SIG-M5 treated with dmso at 0.1 percent for 504 hours (cell line): Measurements from ENCODE around the gene MYRF.

Source experiments
- DNase-seq: peaks from one replicate; lab custom pipeline; 2025; ENCODE audit not compliant: unreplicated experiment; lab: John Stamatoyannopoulos, UW

MYRF gene

DNA sequence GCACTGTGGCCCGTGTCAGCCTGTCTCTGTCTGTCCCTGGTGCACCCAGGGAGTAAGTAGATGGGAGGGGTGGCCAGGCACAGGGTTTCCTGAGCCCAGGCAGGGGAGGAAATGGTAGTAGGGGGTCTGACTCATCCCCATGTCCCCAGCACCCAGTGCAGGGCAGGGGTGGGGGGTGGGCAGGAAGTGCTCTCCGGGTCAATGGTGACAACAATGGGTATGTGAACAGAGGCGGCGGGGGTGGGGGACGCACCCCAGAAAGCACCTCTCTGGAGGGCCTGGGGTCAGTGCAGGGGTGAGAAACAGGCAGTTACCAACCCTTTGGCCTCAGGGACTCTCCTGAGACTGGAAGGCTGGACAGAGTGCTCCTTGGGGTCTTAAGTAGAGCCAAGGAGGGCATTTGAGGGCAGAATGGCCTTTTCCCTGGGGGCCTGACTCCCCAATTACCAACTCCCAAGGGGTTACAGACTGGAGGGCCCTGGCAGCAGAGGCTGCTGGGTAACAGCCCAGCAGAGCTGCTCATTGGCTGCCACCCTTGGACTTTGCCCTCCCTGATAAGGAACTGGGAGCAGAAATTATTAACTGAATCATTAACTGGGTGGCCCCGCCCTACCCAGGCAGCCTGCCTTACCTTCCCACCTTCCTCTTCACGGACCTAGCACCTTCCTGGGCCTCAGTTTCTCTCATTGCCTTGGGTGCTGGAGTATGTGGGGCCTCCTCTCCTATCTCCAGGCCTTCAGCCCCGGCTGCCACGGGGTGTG, 4.2 kb downstream of the MYRF start:
- peak; percentile 31 for DNase-seq

DNA sequence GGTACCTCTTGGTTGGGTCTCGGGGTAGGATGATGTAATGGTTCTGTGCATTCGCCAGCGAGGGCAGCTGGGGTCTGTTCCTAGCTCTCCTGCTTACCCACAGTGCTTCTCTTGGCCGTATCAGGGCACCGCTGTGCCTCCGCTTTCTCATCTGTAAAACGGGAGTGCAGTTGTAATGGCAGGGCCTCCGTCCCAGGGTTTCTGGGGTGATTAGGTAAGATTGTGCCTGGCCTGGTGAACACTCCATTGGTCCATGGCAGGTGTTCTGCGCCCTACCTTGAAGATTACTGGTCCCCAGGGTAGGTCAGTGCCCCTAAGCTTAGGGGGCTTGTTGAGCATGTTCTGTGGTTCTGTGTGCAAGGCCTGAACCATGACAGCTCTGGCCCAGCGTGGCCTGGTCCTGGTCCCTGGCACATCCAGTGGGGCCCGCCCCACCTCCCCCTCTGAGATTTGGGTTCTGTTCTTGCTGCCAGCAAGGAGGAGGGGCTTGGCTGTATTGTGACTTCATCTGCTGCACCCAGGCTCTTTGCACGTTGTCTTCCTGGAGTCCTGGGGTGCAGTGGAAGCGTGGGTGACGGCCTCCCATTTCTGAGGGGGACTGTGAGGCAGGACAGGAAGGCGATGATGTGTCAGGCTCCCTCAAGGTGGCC, 4.9 kb downstream of the MYRF start:
- DNase-seq = no peak

DNA sequence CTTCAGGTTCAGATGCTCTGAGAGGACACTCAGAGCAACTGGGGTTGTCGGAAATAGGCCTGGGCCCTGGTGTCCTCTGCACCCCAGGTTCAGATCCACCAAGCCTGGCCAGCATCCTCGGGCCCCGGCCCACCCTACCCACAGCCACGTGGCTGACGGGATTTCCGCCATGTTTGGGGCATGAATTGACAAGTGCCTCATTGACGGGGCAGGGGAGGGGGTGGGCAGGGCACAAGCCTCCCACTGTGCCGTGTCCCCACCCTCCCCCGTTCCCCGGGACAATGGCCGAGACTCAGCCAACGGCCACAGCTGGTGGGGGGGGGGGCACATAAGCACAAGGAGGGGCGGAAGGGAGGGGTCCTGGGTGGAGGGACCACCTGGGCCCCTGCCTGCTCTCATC, 8.5 kb downstream of the MYRF start:
- no peak for DNase-seq

DNA sequence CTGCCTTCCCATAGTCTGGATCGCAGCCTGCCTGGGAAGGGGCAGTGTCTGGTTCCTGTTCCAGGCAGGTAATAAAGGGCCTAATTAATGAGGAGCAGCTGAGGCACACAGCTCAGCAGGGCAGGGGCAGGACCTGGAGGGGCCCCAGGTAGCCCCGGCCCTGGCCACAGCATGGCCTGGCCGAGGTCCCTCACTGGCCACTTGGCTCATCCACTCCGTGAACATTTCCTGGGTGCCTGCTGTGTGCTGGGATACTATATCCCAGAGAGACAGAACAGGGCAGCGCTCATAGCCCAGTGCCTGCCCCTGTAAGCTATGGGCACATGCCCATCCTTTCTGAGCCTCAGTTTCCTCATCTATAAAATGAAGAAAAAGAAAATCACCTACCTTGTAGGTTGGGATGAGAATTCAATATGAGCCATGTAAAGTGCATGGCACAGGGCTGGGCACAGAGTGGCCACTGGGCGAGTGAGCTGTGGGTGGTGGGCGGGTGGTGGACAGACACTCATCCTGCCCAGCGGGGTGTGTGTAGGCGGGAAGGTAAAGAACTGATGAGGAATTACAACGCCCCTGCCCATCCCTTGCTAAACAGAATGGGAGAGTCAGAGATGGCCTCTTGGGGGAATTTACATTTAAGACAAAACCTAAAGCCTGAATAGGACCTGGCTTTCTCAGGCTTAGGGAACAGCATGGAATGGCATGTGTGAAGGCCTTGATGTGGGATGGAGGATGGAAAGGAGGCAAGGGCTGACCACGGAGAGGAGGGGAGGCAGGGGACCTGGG, 9.2 kb downstream of the MYRF start:
- no peak for DNase-seq

DNA sequence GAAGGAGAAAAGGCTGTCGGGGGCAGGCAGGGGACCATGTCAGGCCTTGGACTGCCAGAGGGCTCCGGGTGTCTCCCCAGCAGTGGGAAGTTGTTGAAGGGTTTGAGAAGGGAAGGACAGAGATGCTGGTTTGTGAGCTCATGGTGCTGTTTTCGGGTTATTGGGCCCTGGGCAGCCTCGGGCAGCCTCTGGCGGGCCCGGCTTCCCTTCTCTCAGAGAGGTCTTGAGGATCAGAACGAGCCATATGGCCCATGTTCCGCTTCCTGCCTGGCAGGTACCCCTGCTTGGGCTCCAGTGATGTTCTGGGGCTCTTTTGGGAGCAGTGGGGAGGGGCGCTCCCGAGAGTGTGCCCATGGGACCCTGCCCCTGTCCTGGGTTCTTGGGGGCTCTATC, 9.8 kb downstream of the MYRF start:
- no peak for DNase-seq

DNA sequence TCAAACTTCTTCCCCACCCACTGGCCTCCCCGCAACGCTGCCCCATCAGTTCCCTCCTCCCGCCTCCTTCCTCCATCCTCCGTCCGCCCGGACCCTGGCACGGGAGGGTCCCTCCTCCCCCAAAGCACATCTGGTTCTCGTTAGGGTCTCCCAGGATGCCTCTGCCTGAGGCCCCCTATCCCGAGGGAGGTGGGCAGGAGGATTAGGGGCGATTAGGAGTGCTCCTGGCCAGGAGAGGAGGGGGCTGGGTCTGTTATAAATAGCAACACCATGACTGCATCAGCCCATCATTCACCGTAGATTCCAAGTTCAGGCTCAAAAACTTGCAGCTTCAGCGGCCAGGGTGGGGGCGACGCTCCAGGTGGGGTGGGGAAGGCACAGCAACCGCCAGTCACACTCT, 10.4 kb downstream of the MYRF start:
- DNase-seq = no peak

DNA sequence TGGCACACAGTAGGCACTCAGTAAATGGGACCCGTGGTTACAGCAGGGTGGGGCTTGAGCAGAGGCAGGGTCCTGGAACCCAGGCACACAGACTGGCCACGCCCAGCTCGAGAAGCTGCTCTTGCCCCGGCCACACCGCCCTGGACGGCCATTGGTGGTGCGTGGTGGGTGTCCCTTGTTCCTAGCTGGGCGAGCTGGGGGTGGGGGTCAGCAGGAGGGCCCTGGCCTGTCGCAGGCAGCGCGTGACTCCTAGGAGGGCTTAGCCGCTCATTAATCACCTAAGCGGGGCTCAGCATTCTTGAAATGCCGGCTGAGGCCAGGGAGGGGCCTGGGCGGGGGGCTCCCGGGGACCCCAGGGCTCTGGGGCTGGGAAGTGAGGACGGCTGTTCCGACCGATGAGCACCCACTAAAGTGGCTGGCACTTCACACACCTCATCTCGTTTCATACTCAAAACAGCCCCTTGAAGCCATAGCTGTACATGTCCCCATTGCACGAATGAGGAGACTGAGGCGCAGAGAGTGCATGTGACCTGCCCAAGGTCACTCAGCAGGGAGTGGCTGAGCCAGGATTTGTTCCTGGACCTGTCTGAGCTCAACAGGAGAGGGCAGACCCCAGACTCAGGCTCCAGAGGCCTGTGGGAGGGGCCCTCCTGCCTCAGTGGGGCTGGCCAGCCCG, 11.6 kb downstream of the MYRF start:
- no peak for DNase-seq

DNA sequence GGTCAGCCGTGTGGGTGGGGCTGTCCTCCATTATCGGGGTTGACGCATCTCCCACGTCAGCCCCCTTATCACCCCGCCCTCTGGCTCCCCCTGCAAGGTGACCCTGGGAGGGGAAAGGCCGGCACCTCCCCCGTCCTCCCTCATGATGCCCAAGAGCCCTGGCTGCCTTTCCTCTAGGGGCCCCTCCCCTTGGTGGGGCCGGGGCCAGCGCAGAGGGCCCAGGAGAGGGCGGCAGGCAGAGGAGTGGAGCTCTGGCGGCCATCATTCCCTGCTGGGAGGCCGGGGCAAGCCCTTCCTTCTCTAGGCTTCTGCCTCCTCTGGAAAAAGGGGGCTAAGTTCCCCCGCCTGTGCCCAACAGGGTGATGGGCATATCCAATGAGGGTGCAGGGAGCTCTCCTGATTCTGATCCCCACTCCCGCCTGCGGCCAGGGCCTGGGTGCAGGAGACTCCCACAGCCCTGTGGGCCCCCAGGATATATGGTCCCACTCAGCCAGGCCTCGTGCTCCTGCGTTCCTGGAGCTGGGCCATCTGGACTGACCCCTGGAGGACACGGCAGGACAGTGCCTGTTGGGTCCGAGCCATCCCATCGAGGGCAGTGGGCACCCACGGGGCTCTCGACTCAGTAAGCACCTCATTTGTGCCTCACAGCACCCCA, 12.3 kb downstream of the MYRF start:
- no peak for DNase-seq

DNA sequence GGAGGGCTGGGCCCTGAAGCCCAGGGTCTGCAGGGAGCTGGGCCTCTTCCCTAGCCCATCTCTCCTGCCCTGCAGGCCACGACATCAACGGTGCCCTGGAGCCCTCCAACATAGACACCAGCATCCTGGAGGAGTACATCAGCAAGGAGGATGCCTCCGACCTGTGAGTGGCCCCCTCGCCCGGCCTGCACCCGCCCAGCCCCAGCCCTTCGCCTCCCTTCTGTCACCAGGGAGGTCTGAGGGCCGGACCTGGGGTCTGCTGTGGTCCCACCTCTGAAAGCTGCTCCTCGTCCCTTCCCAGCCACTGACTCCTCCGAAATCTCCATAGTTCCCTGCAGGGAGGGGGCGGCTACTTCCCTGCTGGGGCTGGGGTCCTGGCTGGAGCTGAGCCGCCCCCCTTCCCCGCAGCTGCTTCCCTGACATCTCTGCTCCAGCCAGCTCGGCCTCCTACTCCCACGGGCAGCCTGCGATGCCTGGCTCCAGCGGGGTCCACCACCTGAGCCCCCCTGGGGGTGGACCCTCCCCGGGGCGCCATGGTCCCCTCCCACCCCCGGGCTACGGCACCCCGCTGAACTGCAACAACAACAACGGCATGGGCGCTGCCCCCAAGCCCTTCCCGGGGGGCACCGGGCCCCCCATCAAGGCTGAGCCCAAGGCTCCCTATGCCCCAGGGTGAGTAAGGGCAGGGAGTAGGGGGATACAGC, 13.3 kb downstream of the MYRF start:
- no peak for DNase-seq

DNA sequence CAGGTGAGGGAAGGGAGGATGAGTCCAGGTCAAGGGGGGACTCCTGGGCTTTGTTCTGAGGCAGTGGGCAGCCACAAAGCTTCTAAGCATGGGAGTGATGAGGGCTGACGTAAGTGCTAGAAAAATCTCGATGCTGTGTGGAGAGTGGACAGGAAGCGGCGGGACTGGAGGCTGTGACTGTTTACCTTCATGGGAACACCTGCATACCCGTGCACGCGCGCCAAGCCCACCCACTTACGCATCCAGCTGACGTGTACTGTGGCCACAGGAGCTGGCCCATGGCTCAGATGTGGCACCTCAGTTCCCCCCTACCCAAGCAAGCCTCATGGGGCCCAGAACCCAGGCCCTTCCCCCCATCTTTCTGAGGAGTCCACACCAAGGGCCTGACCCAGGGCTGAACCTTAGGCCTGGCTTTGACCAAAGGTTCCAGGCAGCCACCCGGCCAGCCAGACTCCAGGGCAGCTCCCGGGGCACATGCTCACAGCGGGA, 14.0 kb downstream of the MYRF start:
- DNase-seq = no peak

DNA sequence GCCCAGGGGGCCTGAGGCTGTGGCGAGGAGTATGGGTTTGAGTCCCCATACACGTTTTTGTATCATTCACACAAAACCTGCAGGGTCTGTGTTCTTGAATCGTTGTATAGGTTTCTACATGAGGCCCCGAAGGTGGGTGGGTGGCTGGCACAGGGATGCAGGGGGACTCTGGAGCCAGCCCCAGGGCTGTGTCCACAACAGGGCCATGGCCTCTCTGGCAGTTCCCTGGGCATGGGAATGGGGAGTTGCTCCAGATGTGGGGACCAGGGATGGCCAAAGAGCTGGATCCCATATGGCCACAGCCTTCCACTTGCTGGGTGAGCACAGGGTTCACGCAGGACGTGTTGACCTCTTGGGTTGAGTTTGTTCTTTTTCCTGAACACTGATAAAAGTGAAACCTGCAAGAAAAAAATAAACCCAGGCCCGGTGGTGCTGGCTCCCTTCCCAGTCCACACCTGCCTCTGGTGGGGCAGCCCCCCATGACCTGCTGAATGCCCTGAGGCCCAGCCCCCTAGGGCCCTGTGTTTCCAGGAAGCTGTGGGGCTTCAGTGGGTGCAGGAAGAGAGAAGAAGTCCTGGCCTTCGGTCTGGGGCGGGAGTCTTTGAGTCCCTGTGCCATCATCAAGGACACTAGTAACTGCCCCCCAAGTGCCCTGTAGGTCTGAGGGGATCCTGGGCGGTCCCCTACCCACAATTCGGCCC, 16.1 kb downstream of the MYRF start:
- no peak for DNase-seq

DNA sequence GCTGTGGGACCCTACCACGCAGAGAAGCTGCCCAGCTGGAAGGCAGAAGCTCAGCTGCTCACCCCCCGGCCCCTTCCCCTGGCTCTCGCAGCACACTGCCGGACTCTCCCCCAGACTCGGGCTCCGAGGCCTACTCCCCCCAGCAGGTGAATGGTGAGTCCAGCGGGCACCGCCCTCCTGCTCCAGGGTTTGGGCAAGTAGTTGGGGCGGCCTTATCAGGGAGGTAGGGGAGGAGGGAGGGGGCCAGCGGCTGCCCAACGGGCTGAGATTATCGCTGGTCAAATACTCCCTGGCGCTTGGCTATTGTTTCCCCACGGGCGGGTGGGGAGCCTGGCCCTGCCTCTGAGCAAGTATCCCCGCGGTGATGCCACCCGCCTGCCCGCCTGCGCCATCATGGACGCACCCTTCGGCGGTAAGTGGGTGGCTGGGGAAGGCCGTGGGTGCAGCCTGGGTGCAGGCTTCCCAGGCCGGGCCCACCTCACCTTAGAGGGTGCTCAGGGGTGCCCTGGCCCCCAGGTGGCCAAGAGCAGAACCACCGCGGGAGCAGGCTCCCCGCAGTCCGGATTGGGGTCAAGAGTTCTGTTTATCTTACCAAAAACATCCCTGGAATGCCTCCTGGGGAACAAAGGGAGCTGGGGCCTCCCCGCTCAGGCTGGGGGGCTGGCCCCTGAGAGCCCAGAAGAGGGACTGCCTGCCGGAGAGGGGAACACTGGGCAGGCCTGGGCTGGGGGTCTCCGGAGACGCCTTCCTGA, 16.9 kb downstream of the MYRF start:
- no peak for DNase-seq

DNA sequence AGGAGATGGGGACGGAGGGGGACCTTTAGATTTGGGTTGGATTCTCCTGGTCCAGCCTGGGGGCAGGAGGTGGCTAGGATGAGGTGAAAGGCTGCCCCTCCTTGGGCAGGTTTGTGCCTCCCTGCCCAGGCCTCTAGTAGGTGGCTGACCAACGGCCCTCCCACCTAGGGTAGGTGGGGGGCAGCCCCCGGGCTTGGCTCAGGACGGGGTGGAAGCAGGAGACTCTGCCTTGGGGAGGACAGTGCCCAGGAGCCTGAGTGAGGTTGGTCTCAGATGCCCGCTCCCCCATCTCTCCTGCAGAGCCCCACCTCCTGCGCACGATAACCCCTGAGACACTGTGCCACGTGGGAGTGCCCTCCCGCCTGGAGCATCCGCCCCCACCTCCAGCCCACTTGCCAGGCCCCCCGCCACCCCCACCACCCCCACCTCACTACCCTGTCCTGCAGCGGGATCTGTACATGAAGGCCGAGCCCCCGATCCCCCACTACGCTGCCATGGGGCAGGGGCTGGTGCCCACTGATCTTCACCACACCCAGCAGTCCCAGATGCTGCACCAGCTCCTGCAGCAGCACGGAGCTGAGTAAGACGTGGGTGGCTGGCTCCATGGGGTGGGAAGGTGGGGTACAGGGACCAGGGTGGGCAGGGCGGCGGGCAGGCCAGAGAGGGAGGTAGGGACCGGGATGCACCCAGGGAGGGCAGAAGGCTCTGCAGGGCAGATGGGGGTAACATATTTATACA, 17.7 kb downstream of the MYRF start:
- DNase-seq = no peak

DNA sequence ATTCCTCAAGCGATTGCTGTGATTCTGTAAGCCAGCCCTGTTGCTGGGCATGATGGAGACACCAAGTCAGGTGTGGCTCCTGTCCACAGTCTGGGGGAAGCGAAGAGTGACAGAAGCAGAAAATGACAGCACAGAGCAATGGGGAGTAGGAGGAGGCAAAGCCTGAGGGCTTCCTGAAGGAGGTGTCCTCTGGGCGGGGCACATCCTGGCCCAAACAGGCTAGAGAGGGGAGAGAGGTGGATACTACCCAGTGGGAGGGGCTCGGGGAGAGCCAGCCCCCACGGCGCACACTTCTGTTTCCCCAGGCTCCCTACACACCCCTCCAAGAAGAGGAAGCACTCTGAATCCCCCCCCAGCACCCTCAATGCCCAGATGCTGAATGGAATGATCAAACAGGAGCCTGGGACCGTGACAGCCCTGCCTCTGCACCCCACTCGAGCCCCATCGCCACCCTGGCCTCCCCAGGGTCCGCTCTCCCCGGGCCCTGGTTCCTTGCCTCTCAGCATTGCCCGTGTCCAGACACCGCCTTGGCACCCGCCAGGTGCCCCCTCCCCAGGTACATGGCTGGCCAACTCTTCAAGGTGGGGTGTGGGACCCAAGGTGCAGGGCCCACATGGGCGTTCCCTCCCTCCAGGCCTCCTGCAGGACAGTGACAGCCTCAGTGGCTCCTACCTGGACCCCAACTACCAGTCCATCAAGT, 18.9 kb downstream of the MYRF start:
- DNase-seq = no peak

DNA sequence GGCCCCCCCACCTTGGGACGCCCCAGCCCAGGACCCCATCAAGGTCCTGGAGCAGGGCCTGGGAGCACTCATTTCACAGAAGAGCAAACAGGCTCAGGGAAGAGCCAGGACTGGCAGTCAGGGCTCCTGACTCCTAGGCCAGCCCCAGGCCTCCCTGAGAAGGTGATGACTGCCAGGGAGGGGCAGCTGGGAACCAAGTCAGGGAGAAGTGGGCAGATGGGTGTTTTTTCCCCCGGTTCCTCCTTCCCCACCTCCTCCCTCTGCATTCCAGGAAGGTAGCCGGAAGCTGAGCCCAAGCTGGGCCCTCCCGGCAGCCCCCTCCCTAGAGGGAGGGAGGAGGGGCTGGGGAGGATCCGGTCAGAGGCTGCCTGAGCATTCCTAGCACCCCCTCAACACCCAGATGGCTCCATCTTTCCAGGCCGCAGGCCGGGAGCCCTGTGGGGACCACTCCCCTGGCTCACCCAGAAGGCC, 19.6 kb downstream of the MYRF start:
- DNase-seq = no peak

DNA sequence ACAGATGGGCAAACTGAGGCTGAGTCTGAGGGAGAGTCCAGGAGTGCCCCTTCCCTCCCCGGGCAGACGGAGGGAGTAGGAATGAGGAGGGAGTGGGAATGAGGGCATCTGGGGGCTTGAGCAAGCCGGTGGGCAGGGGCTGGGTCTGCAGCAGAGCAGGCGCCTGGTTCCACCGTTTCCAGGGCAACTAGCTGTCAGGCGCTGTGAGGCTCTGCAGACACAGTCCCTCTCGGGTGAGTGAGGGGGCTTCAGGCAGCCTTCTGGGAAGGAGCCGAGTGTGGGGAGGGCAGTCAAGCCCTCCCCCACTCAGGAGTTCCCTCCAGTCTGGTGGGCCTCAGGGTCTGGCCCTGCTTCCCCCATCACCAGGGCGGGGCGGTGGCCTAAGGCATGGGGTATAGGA, 20.9 kb downstream of the MYRF start:
- DNase-seq = no peak

DNA sequence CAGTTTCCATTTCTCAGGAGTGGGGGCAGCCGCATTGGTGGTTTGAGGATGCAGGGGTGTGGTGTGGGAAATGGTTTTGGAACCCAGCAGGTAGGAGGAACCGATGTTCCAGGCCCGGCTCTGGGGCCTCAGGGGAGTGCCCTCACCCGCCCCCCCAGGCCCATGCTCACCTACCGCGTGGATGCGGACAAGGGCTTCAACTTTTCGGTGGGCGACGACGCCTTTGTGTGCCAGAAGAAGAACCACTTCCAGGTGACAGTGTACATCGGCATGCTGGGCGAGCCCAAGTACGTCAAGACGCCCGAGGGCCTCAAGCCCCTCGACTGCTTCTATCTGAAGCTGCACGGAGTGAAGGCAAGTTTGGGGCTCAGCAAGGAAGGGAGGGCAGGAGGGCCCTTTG, 21.4 kb downstream of the MYRF start:
- no peak for DNase-seq

DNA sequence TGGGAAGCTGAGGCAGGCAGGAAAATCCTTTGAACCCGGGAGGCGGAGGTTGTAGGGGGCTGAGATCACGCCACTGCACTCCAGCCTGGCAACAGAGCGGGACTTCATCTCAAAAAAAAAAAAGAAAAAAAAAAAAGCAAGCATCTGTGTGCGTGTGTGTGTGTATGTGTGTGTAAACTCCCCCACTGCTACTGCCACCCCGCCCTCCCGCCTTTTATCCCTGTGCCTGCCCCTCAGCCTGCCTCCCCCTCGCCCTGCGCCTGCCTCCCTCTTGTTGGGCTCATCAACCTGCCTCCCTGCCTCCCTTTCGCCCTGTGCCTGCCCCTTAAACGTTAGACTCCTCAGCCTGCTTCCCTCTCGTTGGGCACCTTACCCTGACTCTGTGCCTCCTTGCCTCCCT, 22.0 kb downstream of the MYRF start:
- DNase-seq = no peak
